Measurements from ENCODE around the gene TBC1D24.

TBC1D24 gene

GRCh38 chr16:2462031-2462866, 12.7 kb upstream of the TBC1D24 start:
- Histone ChIP-seq H3K9me3 (ENCODE audit: control insufficient read depth, low read depth, low read length) (no peaks in the 10 kb centered on the region), H3K9ac (ENCODE audit: low read length) (no peak overlapping the region), H3K4me1 (ENCODE audit: control insufficient read depth, low read depth, low read length) (peaks cover 6% of the 10 kb centered on the region), H3K27ac (ENCODE audit: low read length) (no peak overlapping the region), H3K36me3 (ENCODE audit: control insufficient read depth, low read depth, low read length) (peaks cover 12% of the 10 kb centered on the region), H3K4me3 (ENCODE audit: low read length) (no peak overlapping the region), H3K27me3 (ENCODE audit: control insufficient read depth, insufficient read depth, low read length) (no peaks in the 10 kb centered on the region)

GRCh38 chr16:2464333-2464732, 10.6 kb upstream of the TBC1D24 start:
- H3K9ac ChIP-seq (ENCODE audit: low read length): no peak overlapping the region
- peaks cover 10% of the 10 kb centered on the region for H3K36me3 ChIP-seq (ENCODE audit: control insufficient read depth, low read depth, low read length)
- no peaks in the 10 kb centered on the region for H3K9me3 ChIP-seq (ENCODE audit: control insufficient read depth, low read depth, low read length)
- no peak overlapping the region for H3K27ac ChIP-seq (ENCODE audit: low read length)
- no peak overlapping the region for H3K4me3 ChIP-seq (ENCODE audit: low read length)
- H3K27me3 ChIP-seq (ENCODE audit: control insufficient read depth, insufficient read depth, low read length): peaks cover 12% of the 10 kb centered on the region
- H3K4me1 ChIP-seq (ENCODE audit: control insufficient read depth, low read depth, low read length): peaks cover 6% of the 10 kb centered on the region

DNA sequence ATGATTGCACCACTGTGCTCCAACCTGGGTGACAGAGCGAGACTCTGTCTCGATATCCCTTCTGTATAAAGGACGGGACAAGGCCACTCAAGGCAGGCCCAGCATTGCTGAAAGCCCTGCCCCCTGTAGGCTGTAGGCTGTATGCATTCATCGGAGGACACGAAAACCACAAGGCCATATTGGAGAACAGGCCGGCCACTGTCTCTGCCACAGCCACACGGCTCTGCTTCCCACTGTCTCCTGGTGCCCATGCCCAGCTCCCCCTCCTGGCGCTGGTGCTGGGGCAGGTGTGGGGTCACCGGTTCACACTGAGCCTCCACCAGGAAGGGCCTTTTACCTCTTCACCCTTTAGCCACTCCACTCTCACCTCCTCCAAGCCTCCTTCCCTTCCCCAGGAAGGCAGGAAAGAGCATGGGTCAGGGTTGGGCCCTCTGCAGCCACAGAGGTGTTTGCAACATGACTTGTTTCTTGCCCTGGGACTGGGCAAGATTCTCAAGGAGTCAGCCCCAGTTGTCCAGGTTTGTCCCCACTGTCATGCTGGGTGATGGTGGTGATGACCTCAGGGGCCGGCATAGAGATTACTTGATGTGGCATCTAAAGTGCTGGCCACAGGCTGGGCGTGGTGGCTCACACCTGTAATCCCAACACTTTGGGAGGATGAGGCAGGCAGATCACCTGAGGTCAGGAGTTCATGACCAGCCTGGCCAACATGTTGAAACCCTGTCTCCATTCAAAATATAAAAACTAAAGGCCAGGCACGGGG, 9.1 kb upstream of the TBC1D24 start:
- Histone ChIP-seq H3K9ac (ENCODE audit: low read length) (no peak overlapping the region), H3K4me1 (ENCODE audit: control insufficient read depth, low read depth, low read length) (peaks cover 9% of the 10 kb centered on the region), H3K27ac (ENCODE audit: low read length) (no peak overlapping the region)

DNA sequence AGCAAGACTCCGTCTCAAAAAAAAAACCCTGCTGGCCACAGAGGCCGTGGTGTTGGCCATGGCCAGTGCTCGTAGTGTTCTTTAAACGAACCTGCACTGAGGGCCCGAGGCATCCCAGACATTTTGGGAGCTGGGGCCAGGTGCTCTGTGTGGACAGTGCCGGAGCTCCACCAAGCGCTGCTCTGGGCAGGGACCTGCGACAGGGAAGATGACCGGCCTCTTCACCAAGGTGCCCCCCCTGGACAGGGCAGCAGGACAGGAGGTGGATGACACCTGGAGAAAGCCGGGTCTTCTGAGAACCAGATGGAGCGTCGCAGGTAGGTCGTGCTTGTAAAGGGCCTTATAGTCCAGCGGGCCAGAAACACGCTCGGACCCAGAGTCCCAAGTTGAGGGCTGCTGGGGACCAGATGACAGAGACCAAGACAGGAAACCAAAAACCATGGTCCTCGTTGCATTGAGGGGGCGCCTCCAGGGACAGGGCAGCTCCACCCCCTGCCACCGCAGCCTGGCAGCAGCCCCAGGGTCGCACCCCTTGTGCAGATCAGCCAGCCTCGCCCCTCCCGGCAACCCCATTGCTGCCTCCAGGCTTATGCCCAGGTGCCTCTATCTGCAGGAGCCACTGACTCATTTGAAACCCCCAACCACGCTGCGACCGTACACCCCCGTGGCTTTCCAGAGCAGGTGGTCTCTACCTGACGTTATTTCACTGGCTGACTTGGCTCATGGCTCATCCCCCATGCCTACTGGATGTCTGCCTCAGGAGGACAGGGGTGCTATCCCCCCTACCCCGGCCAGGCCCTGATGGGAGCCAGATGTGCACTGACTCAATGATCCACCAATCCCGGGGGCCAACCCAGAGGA, 8.0 kb upstream of the TBC1D24 start:
- H3K4me1 ChIP-seq (ENCODE audit: control insufficient read depth, low read depth, low read length): peaks cover 9% of the 10 kb centered on the region
- peaks cover 5% of the 10 kb centered on the region for H3K36me3 ChIP-seq (ENCODE audit: control insufficient read depth, low read depth, low read length)
- H3K9me3 ChIP-seq (ENCODE audit: control insufficient read depth, low read depth, low read length): no peaks in the 10 kb centered on the region
- no peak overlapping the region for H3K27ac ChIP-seq (ENCODE audit: low read length)
- H3K4me3 ChIP-seq (ENCODE audit: low read length): peak overlapping the region; percentile 43
- H3K9ac ChIP-seq (ENCODE audit: low read length): peak overlapping the region; percentile 29
- H3K27me3 ChIP-seq (ENCODE audit: control insufficient read depth, insufficient read depth, low read length): peaks cover 37% of the 10 kb centered on the region

More for the DNA sequence above, 9.1 kb upstream of the TBC1D24 start:
- H3K36me3 ChIP-seq (ENCODE audit: control insufficient read depth, low read depth, low read length): peaks cover 10% of the 10 kb centered on the region
- peaks cover 27% of the 10 kb centered on the region for H3K27me3 ChIP-seq (ENCODE audit: control insufficient read depth, insufficient read depth, low read length)
- H3K9me3 ChIP-seq (ENCODE audit: control insufficient read depth, low read depth, low read length): no peaks in the 10 kb centered on the region
- H3K4me3 ChIP-seq (ENCODE audit: low read length): no peak overlapping the region

- H3K9ac ChIP-seq (ENCODE audit: low read length): peak overlapping the region; percentile 46
- H3K4me1 ChIP-seq (ENCODE audit: control insufficient read depth, low read depth, low read length): peaks cover 9% of the 10 kb centered on the region
- H3K27me3 ChIP-seq (ENCODE audit: control insufficient read depth, insufficient read depth, low read length): peaks cover 45% of the 10 kb centered on the region
- peak overlapping the region; percentile 43 for H3K4me3 ChIP-seq (ENCODE audit: low read length)
- no peaks in the 10 kb centered on the region for H3K9me3 ChIP-seq (ENCODE audit: control insufficient read depth, low read depth, low read length)
- no peak overlapping the region for H3K27ac ChIP-seq (ENCODE audit: low read length)
- H3K36me3 ChIP-seq (ENCODE audit: control insufficient read depth, low read depth, low read length): peaks cover 2% of the 10 kb centered on the region
Measured at GRCh38 chr16:2467528-2468232, 7.2 kb upstream of the TBC1D24 start.

- Histone ChIP-seq H3K27me3 (ENCODE audit: control insufficient read depth, insufficient read depth, low read length) (peaks cover 51% of the 10 kb centered on the region), H3K36me3 (ENCODE audit: control insufficient read depth, low read depth, low read length) (no peaks in the 10 kb centered on the region), H3K27ac (ENCODE audit: low read length) (no peak overlapping the region), H3K9ac (ENCODE audit: low read length) (peak overlapping the region; percentile 46), H3K9me3 (ENCODE audit: control insufficient read depth, low read depth, low read length) (no peaks in the 10 kb centered on the region), H3K4me3 (ENCODE audit: low read length) (peak overlapping the region; percentile 43), H3K4me1 (ENCODE audit: control insufficient read depth, low read depth, low read length) (peaks cover 9% of the 10 kb centered on the region)
Measured at GRCh38 chr16:2468233-2468724, 6.6 kb upstream of the TBC1D24 start.

- Histone ChIP-seq H3K9ac (ENCODE audit: low read length) (peak overlapping the region; percentile 46), H3K36me3 (ENCODE audit: control insufficient read depth, low read depth, low read length) (no peaks in the 10 kb centered on the region), H3K4me1 (ENCODE audit: control insufficient read depth, low read depth, low read length) (peaks cover 9% of the 10 kb centered on the region), H3K9me3 (ENCODE audit: control insufficient read depth, low read depth, low read length) (no peaks in the 10 kb centered on the region), H3K27ac (ENCODE audit: low read length) (no peak overlapping the region), H3K4me3 (ENCODE audit: low read length) (peak overlapping the region; percentile 43), H3K27me3 (ENCODE audit: control insufficient read depth, insufficient read depth, low read length) (peaks cover 56% of the 10 kb centered on the region)
Measured at GRCh38 chr16:2468725-2469398, 6.1 kb upstream of the TBC1D24 start.

GRCh38 chr16:2469399-2470233, 5.3 kb upstream of the TBC1D24 start:
- H3K27me3 ChIP-seq (ENCODE audit: control insufficient read depth, insufficient read depth, low read length): peaks cover 63% of the 10 kb centered on the region
- no peak overlapping the region for H3K9ac ChIP-seq (ENCODE audit: low read length)
- H3K9me3 ChIP-seq (ENCODE audit: control insufficient read depth, low read depth, low read length): no peaks in the 10 kb centered on the region
- H3K36me3 ChIP-seq (ENCODE audit: control insufficient read depth, low read depth, low read length): no peaks in the 10 kb centered on the region
- no peak overlapping the region for H3K27ac ChIP-seq (ENCODE audit: low read length)
- no peak overlapping the region for H3K4me3 ChIP-seq (ENCODE audit: low read length)
- H3K4me1 ChIP-seq (ENCODE audit: control insufficient read depth, low read depth, low read length): peaks cover 9% of the 10 kb centered on the region

DNA sequence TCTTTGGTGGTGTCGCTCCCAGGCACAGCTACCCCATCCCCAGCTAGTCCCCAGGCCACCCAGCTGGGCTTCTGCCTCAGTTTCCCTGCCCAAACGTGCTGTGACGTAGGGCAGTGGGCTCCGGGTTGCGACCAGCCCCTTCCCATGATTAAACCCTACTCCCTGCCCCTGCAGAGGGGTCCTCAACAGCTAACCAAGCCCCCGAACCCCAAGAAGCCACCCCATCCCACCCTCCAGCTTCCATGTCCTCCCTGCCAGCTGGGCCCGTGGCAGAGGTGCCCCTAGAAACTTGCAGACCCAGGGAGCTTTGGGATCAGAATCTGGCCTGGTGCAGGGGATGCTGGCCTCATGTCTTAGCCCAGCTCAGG, 4.7 kb upstream of the TBC1D24 start:
- Histone ChIP-seq H3K36me3 (ENCODE audit: control insufficient read depth, low read depth, low read length) (no peaks in the 10 kb centered on the region), H3K9me3 (ENCODE audit: control insufficient read depth, low read depth, low read length) (no peaks in the 10 kb centered on the region), H3K27me3 (ENCODE audit: control insufficient read depth, insufficient read depth, low read length) (peaks cover 63% of the 10 kb centered on the region), H3K27ac (ENCODE audit: low read length) (no peak overlapping the region), H3K4me1 (ENCODE audit: control insufficient read depth, low read depth, low read length) (peaks cover 9% of the 10 kb centered on the region), H3K9ac (ENCODE audit: low read length) (no peak overlapping the region), H3K4me3 (ENCODE audit: low read length) (no peak overlapping the region)

- H3K4me1 ChIP-seq (ENCODE audit: control insufficient read depth, low read depth, low read length): peaks cover 9% of the 10 kb centered on the region
Measured at GRCh38 chr16:2470603-2471015, 4.3 kb upstream of the TBC1D24 start.

More at GRCh38 chr16:2470603-2471015, 4.3 kb upstream of the TBC1D24 start:
- peak overlapping the region; percentile 27 for H3K4me3 ChIP-seq (ENCODE audit: low read length)
- peaks cover 64% of the 10 kb centered on the region for H3K27me3 ChIP-seq (ENCODE audit: control insufficient read depth, insufficient read depth, low read length)
- no peaks in the 10 kb centered on the region for H3K9me3 ChIP-seq (ENCODE audit: control insufficient read depth, low read depth, low read length)
- no peak overlapping the region for H3K9ac ChIP-seq (ENCODE audit: low read length)
- H3K36me3 ChIP-seq (ENCODE audit: control insufficient read depth, low read depth, low read length): no peaks in the 10 kb centered on the region
- no peak overlapping the region for H3K27ac ChIP-seq (ENCODE audit: low read length)

Measured in iPS-18a (cell line).